H1 (cell line): ENCODE results near the gene EXOSC1.

Source experiments
- EP300 ChIP-seq, 2 experiments: IDR thresholded peaks; 1 replicate in 1 of 2; 2 replicates in 1 of 2; pipeline ENCODE4 v1.6.1; 2011 to 2012; ENCODE audit warnings: low read depth in 2 of 2, low read length in 2 of 2, mild to moderate bottlenecking in 2 of 2, borderline replicate concordance in 1 of 2, inconsistent platforms in 1 of 2, moderate library complexity in 1 of 2
- RAD21 ChIP-seq, 2 experiments: IDR thresholded peaks in 1 of 2; conservative IDR thresholded peaks in 1 of 2; 2 replicates each; pipeline ENCODE4 v1.6.1; 2011; ENCODE audit warnings: low read depth in 2 of 2, low read length in 2 of 2, improper control_type of control experiment in 1 of 2, inconsistent platforms in 1 of 2, mild to moderate bottlenecking in 1 of 2, moderate library complexity in 1 of 2

DNA sequence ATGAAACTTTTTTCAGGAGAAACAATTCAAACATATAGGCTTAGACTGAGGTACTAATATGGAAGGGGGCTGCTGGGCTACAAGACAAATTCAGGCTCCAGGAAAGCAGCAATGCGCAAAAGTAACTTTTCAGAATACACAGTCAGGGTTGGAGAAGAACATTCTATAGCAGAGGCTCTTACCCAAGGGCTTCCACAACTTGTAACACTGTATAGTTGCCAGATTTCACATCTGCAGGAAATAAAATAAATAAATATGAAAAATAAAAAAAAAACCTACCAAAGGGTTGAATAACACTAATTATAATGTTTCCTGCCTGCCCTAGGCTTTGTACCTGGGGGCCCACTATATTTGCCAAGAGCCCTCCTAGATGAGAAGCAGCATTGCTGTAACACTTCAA, 38.1 kb upstream of the EXOSC1 start:
- TF ChIP-seq RAD21 (IDR thresholded peaks at IDR 0.05 in 1 of 2, conservative IDR thresholded peaks at IDR 0.05 in 1 of 2; ENCODE audit: low read depth in 2 of 2, low read length in 2 of 2) (no peak), EP300 (IDR thresholded peaks at IDR 0.05; ENCODE audit: borderline replicate concordance in 1 of 2, low read depth in 2 of 2, low read length in 2 of 2) (no peak)
